GM21360 (cell line): Measurements from ENCODE around the gene CREBBP.

Source experiments
- ATAC-seq: cut with Tn5 transposase; IDR thresholded peaks from one replicate; pipeline ENCODE4 v1.9.1; 2021; ENCODE audit warnings: mild to moderate bottlenecking, moderate library complexity; ENCODE audit not compliant: unreplicated experiment

CREBBP gene

DNA sequence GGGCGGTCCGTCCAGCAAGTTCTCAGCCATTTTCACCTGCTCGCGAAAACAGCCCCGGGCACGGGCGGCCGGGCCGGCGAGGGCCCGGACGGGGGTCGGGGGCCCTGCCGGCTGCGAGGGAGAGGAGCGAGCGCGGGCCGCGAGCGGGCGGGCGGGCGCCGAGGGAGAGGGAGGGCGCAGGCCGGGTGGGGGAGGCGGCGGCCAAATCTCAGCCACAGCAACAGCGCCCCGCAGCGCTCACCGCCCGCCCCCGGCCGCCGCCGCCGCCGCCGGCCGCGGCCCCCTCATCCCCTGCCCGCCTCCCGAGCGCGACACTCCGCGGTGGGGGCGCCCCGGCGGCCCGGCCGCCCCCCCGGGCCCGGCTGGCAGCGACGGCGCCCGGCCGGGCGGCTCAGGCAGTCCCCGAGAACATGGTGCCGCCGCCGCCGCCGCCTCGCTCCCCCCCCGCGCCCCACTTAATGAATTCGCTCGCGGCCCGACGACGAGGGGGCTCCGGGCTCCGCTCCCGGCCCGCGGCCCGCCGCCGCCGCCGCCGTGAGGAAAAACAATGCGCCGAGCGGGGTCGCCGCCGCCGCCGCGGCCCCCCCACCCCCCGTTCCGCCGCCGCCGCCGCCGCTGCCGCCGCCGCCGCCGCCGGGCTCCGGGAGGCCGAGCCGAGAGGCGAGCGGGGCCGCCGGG is 487 bp downstream of the CREBBP start:
- ATAC-seq, result peak; percentile 44

DNA sequence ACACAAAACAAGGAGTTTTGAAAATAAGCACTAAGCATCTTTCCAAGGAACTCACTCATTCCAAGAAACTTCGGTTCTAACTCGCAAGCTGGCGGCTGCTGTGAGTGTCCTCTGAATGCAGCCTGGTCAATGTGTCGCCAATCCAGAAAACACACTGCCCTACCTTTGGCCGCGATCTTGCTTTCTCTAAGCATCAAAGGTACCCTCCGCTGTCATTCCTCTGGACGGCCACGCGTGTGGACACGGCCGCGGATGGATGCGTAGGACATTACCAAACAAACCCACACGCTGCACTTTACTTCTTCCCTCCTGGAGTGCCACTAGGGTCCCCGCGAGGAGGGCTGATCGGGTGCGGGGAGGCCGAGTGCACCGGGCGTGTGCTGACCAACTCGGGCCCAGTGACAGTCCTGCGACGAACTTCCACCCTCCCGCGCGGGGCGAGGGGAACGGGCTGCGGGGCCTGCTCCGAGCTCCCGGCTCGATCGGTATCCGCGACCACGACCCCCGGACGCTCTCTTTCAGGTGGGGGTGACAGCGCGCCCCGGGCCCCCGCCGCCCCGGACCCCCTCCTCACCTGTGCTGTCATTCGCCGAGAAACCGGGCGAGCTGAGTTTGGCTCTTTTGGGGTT is 1.1 kb downstream of the CREBBP start:
- ATAC-seq, result no peak

DNA sequence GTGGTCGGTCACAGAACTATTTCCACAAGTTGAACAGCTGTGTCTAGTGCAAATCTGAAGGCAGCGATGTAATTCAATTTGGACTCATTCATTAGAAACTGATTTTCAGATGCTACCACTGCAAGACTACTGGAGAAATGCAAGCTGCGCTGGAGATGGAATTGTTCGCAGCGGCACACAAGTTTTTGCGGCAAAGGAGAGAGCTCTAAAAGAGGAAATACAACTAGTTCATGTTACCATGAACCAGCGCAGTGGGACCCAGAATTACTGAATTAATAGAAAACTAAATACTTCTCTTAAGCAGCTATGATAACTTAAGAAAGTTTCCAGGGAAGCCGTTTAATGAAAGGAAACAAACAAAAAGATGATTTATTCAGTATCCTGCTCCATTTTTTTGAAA is 1.9 kb downstream of the CREBBP start:
- no peak for ATAC-seq

DNA sequence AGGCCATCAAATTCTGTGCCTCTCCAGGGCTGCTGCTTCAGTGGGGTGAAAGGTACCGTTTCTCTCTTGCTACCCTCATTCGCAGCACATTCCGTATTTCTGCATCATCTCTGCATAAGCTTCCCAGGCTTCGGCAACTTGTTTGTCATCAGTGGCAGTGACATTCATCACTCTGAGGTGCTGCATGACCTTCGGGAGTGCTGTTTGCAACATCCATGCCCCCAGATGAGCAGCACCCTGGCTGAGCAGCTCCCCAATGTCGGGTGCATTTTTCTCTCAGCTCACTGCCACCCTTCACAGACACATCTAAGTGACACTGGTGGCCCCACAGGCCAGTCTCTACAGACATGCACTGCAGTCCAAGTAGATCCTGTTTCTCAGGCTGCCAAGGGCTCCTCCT is 3.8 kb downstream of the CREBBP start:
- no peak for ATAC-seq

DNA sequence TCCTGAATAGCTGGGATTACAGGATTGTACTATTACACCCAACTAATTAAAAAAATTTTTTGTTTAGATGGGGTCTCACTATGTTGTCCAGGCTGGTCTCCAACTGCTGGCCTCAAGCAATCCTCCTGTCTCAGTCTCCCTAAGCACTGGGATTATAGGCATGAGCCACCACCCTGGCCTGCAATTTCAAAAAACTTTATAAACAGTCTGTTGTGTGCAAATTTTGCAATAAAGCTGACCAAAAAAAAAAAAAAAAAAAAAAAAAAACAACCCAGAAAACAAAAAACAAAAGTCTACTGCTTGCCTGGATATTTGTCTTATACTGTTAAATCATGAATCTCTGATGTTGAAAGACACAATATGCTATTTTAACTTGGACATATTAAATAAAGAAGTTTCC is 4.4 kb downstream of the CREBBP start:
- no peak for ATAC-seq

DNA sequence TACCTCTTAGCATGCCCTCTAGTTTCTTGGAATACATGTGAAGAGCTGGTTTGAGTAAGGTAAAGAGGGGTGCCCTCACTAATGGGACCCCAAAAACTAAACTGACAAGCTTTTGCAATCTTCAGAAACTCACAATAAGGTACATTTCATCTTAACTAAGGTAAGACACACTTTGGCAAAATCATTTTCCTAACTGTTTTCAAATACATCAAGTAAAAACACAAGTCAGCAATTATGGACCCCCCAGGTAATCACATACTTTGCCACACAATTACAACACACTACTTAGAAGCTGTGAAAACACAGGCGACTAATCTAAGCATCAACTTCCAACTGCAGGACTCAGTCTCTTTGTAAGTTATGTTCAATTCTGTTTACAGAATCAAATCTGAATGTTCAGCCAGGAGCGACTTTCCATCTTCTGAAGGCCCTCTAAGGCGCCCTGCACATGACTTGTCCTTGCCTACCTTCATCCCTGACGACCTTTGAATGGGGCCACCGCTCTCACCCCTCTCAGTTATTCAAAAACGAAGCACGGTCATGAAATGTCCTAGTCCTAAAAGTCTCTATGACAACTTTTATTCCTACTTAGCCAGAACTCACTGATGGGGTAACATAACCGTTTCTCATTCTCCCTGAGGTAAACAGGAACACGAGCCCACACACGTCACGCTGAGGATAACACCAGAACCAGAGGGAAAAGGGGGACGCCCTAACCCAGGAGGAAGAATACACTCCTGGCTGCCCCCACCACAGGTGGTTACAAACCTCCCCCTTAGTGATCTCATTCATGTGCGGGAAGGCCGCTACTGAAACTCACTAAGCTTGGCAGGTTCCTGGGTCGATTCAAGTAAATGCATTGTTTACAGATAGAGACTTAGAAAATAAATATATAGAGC is 5.5 kb downstream of the CREBBP start:
- ATAC-seq, result no peak

DNA sequence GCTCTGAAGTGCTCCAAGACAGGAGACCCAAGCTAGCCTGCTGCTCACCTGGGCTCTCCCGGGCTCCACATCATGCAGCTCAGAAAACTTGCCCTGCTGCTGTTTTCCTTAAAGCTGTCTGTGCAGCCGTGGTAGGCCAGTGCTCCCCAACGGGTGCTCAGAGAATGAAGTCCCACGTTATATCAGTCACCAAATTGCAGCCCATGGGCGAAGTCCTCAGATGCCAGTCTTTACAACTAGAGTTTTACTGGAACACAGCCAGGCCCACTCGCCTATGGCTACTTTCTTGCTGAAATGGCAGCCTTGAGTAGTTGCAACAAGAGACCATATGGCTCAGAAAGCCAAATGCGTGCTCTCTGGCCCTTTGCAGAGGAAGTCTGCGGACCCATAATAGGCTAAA is 6.3 kb downstream of the CREBBP start:
- ATAC-seq, result no peak

DNA sequence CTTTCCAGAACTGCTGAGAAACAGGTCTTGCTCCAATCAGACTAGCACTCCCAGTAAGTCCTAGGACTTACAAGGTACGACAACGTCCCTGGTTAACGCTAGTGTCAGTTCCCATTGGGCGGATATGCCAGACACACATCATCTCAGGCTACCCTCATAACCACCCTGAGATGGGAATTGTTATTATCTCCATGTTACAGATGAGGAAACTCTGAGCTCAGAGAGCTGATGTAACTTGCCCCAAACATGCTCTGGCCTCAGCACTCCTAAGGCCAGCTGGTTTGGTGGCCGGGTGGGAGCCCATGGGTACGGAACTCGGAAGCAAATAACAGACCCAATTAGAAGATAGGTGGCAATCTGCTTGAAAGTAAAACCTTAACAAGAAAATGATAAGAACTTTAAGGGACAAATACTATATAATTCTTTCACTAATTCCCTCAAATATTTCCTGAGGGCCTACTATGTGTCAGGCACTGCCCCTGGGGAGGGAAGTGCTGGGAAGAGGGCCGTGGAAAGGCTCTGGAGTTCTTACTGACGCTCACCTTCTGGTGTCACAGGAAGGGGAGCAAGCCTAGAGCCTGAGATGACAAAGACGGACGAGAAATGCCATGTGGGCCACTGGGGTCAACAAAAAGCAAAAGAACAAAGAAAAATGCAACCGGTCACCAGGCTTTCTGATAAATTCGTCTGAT is 6.9 kb downstream of the CREBBP start:
- no peak for ATAC-seq

DNA sequence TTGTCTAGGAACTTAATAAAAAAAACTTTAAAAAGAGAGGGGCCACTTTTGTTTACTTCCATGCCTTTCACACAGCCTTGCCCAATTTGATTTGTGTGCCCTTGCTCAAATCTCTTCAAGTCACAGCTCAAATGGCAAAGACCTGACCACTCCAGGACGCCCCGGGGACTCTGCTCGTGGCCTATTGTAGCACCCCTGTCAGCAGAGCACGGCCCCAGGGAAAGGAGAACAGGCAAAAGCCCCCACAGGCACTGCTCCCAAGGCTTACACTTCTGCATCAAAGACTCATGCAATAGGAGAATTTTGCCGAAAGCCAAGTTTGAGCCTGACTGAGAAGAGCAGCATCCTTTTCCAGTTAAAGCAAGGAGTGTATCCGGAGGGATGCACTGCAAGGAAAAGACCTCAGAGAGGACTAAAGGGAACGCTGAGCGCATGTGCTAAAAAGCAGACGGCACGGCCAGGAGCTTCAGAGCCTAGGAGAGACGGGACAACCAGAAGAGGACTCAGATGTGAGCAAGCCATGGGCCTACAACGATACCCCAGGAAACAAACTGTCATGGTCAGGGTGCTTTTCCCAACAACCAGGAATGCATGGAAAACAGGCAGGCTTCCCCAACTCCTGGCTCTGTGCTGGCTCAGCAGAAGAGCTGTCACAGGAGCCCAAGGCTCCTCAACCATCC is 8.2 kb downstream of the CREBBP start:
- no peak for ATAC-seq

DNA sequence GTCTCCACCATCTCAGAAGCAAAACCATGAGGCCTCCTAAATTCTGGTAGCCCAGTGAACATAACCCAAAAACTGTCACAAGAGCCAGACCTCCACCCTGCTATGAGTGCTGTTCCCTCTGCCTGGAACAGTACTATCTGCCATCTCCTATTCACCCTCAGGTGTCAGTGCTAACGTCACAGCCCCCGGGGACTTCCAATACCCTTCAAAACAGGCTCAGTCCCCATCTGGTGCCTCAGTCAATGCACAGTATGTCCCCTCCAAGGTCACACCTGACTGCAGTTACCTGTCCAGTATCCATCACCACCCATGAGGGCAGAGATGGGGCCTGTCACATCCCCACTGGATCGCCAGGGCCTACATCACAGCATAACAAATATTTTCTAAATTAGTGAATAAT is 11.5 kb downstream of the CREBBP start:
- ATAC-seq, result no peak

DNA sequence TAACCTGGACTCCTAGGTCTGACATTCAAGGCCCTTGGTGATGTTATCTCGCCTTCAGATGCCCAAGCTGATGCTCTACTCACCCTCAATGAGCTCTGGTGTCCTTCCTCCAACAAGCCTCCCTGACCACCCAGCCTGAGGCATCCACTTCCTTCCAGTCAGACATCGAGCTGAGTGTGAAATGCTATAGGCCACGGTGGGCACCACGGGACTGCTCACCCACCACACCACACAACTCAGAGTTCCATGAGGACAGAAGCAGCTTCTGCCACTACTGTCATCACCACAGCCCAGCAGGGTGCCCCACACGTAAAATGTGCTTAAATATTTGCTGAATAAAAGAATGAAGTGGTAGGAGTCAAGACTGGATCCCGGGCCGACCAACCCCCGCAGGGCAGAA is 12.0 kb downstream of the CREBBP start:
- ATAC-seq, result no peak

DNA sequence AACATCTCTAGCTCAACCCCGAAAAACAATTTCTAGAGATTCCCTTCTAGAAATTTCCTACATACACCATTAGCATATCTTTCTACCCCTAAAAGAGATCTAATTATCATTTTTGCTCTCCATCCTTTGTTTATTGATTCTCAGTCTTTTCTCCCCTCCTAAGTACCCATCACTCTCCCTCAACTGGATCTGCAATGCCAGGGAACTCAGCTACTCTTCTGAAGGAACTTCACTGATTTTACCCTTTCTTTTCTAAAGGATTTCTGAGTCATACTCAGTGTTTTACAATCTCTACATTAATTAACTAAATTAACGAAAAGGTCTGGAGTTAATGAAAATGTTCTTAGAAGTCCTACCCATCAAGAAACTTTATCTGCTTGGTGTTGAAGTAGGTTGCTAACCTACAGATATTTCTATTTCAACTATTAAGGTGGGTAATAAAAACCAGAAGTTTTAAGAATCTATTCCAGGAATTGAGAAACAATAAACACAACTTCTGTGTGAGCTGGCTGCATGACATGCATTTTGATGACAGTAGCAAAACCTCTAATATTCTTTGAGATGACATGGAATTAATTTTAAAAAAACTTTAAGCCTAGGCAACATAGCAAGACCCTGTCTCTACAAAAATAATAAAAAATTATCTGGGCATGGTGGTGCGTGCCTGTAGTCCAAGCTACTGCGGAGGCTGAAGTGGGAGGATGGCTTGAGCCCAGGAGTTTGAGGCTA is 13.6 kb downstream of the CREBBP start:
- ATAC-seq, result no peak

DNA sequence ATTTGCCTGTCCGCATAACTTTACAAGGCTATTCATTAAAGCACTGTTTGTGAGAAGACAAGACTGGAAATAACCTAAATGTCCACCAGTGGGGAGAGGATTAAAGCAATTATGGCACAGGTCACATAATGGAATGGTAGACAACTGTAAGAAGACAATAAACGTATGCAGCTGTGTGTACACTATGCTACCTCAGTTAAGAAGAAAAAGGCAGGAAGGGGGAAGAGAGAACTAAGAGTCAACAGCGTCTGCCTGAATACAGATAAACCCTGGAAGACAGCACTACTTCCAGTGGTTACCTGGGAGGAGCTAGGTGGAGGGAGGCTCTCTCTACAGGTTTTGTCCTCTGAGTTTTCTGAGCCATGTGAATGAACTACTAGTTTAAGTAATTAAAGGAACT is 15.3 kb downstream of the CREBBP start:
- no peak for ATAC-seq

DNA sequence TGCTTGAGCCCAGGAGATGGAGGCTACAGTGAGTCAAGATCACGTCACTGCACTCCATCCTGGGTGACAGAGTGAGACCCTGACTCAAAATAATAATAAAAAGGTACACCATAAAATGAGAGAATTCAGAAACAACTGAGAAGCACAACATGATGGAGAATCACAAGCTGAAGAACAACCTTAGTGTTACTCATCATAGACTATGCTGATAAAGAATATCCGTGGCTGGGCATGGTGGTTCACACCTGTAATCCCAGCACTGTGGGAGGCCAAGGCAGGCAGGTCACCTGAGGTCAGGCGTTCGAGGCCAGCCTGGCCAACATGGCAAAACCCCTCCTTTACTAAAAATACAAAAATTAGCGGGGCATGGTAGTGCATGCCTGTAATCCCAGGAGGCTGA is 16.0 kb downstream of the CREBBP start:
- no peak for ATAC-seq

DNA sequence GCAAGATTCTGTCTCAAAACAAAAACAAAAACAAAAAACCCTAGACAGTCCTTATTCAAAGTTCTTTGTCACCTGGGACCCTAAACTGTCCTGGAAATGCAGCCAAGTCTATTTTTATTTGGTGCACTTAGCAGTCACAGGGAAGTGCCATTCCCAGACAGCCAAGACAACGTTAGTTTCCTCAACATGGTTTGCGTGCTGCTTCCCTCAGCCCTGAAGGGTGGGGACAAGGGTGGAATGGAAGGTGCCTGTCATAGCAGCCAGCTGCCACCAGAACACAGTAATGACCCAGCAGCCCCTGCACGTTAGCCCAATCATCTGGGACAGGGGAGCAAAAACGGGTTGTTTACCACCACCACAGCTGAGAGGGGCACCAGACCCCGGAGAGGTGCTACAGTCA is 16.9 kb downstream of the CREBBP start:
- no peak for ATAC-seq

DNA sequence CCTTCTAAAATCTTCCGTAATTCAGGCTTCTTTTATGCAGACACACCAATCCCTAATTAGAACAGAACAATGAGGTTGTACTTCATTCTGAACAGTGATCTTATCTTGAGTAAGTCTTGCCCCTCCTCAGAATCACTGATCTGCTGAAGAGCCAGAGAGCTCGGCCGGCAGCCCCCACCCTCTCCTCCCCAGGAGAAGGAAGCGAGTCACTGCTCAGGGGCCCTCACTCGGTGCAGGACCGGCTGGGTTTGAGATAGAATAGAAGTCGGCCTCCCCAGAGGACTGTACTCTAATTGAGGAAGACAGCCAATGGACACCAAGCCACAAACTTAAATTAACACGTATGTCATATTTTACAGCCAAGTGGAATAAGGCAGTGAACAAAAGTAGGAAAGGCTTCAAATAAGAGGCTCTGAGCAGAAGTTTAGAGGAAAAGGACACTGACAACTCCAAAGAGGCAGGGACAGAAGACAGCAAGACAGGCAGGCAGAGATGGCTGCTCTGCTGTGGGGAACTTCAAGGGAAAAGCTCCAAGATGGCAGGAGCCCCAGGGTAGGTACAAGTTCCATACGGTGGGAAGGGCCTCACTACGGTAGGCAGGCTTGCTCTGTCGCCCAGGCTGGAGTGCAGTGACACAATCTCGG is 18.6 kb downstream of the CREBBP start:
- ATAC-seq, result no peak

DNA sequence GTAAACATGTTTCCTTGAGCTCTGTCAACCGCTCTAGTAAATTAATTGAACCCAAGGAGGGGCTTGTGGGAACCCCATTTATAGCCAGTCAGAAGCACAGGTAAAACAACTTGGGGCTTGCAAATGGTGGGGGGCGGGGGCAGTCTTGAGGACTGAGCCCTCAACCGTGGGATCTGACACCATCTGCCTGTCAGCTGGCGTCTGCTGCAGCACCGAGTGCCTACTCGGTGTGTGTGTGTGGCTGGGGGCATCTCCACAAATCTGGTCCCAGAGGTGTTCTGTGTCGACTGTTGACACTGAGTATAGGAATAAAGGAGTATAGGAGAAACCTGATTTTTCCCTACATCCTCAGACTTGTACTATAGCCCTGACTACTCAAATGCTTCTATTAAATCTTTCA is 20.6 kb downstream of the CREBBP start:
- no peak for ATAC-seq

DNA sequence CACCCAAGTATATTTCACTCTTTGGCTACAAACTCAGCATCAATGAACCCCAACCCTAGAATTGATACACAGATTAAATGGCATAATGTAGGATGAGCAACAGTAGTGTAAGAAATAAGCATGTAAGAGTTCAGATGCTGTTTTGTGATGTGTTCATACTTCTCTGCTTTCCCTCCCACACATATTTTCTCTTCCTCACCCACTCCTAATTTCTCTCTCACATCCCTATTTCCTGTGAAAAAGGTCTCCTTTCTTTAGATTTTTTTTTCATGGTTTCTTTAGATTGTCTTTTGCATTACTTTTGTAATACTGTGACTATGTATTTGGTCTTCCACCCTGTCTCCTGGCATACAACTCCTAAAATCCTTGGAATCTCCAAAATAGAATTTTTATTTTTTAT is 21.7 kb downstream of the CREBBP start:
- ATAC-seq, result no peak

DNA sequence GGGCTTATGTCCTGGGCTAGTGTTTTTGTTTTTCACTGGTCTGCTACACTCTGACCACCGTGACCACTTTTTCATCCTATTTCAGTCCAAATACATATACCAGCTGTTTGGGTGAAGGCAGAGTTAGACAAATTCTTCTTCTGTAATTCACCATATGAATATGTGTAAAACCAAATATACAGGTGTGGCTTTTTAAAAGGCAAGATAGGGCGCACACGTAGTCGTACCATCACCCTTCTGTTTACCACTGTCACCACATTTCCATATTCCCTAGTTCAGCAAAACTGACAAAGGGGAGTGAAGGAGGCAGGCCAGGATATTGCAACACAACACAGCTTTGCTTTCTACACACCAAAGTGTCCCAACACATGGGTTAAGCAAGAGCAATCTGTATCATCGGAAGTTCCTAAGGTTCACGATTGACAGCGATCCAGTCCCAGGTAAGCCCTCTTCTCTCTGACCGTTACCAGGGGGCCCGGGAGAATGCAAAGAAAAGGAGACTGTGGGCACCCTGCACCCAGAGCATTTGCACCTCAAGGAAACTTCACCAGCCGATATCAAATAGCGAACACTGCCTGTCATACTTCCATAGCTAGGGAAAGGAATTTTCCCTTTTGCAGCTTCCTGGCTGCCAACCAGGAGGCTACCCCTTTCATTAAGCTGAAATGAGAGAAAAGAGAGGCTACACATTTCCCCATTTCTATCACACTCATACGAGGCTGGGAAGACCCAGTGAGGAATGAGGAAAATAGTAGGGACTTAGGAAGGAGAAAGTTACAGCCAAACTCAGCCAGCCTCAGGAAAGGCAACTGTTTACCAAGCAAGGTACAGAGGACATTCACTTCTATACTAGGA is 23.1 kb downstream of the CREBBP start:
- ATAC-seq, result no peak
